Thyroid gland (tissue), 4 donors: ENCODE data around the gene CRK. TPM values are rescaled to one million over a fixed set of nuclear protein-coding genes. Genes with fewer than 3 reads are reported as not detected.

Experiments
- DNase-seq, 2 donors: peaks; one replicate each; pipeline ENCODE4 v3.0.0-alpha.2; 2019
- H3K27ac ChIP-seq, 3 donors: fragments of 200-600 bp; sonication (generic); 1 replicate in 2 of 3; 2 replicates in 1 of 3; pipeline ENCODE4 v1.5.1; 2016 to 2019; ENCODE audit warnings: mild to moderate bottlenecking in 1 of 3, moderate library complexity in 1 of 3
- H3K27me3 ChIP-seq: fragments of 200-600 bp; sonication (generic); one replicate; pipeline ENCODE4 v1.5.1; 2019
- H3K36me3 ChIP-seq, 2 donors: fragments of 200-600 bp; sonication (generic); one replicate each; pipeline ENCODE4 v1.5.1; 2016 to 2019
- H3K4me1 ChIP-seq, 2 donors: fragments of 200-600 bp; sonication (generic); one replicate each; pipeline ENCODE4 v1.5.1; 2017 to 2019
- H3K4me3 ChIP-seq, 3 donors: fragments of 200-600 bp; sonication (generic); replicated peaks in 1 of 3; 1 replicate in 2 of 3; 2 replicates in 1 of 3; pipeline ENCODE4 v1.5.1; 2016; ENCODE audit warnings: mild to moderate bottlenecking in 1 of 3
- H3K9me3 ChIP-seq: fragments of 200-600 bp; sonication (generic); one replicate; pipeline ENCODE4 v1.5.1; 2017
- POLR2A ChIP-seq, 2 donors: fragments of 450-650 bp; IDR thresholded peaks; one replicate each; pipeline ENCODE4 v1.6.1; 2017; ENCODE audit warnings: antibody characterized with exemption in 2 of 2, mild to moderate bottlenecking in 2 of 2, moderate library complexity in 1 of 2
- WGBS, 2 donors: methylation state at CpG; one replicate each; pipeline ENCODE4 v1.1.5; 2017; 5-methylcytosine and 5-hydroxymethylcytosine counted together
- intact Hi-C: fragments of 100-400 bp; cut with DNase I; formaldehyde crosslinking; loops from one replicate; pipeline ENCODE4 v1.15.1; 2023
- total RNA-seq, 4 donors: library from RNA; depleted of rRNA; stranded (reverse); fragments of >200 nt; gene quantifications; one replicate each; pipeline ENCODE4 v1.2.3, GENCODE V29; 2016
- TF ChIP-seq, protein P1 (sequence below), 6 experiments: fragments of 200-600 bp in 3 of 6; fragments of 450-650 bp in 3 of 6; sonication (generic) in 3 of 6; IDR thresholded peaks; one replicate each; pipeline ENCODE4 v1.5.1; 2016 to 2019; ENCODE audit warnings: antibody characterized with exemption in 6 of 6, mild to moderate bottlenecking in 2 of 6, inconsistent platforms in 1 of 6, moderate library complexity in 1 of 6

CRK gene
- total RNA-seq, 4 donors from 2014 or later = 89.6 to 140 (median 98.7) TPM

DNA sequence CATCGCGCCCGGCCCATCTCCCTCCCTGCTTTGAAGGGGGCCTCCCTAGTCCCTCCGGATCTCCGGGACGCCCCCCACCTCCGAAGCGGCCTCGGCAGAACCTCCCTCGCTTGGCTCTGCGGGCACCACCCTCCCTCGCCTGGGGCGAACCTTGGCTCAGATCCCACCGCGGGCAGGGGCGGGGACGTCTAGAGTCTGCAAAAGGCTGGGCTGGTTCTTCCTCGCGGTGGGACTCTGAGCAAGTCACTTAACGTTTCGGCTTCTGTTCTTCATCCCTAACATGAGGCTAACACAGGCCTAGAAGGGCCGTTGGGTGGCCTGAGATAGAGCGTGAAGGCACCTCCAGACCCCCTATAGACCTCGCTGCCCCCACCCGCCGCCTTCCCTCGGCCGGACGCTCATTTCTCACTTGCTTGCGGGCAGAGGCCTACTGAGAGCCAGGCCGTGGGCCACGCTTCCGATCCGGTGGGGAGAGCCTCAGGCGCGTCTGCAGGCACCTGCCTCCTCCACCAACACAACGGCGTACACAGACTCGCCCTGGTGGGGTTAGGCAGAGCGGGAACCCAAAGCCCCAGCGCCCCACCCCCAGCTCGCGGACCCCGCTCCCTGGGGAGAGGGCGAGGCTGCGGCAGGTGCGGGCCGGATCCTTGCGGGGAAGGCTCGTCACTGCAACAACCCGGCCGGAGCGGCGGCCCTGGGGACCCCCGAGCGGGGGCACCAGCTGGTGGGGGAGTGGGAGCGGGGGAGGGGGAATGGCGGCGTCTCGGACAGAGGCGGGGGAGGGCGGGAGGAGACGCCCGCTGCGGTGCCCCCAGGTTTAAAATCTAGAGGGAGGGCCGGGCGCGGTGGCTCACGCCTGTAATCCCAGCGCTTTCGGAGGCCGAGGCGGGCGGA lies 31.0 kb upstream of the CRK start:
- TF ChIP-seq, protein P1, sequence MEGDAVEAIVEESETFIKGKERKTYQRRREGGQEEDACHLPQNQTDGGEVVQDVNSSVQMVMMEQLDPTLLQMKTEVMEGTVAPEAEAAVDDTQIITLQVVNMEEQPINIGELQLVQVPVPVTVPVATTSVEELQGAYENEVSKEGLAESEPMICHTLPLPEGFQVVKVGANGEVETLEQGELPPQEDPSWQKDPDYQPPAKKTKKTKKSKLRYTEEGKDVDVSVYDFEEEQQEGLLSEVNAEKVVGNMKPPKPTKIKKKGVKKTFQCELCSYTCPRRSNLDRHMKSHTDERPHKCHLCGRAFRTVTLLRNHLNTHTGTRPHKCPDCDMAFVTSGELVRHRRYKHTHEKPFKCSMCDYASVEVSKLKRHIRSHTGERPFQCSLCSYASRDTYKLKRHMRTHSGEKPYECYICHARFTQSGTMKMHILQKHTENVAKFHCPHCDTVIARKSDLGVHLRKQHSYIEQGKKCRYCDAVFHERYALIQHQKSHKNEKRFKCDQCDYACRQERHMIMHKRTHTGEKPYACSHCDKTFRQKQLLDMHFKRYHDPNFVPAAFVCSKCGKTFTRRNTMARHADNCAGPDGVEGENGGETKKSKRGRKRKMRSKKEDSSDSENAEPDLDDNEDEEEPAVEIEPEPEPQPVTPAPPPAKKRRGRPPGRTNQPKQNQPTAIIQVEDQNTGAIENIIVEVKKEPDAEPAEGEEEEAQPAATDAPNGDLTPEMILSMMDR (IDR thresholded peaks at IDR 0.05) = no peak
- peak in 1 of 2 donors; percentile 49 for TF ChIP-seq POLR2A (IDR thresholded peaks at IDR 0.05)
- WGBS, 2 donors = 23 to 25% methylated on average over 15 to 51 of the region's 74 CpGs
- H3K36me3 ChIP-seq = peaks cover under 1 to 11% of the 10 kb centered on the region in 2 donors
- H3K27me3 ChIP-seq = no peaks in the 10 kb centered on the region
- peak overlapping the region; percentile 86 to 98 (median 94) for H3K27ac ChIP-seq
- intact Hi-C loops = no loop called here
- peak; percentile 86 to 89 for DNase-seq
- peaks cover 41 to 53% of the 10 kb centered on the region in 2 donors for H3K4me1 ChIP-seq
- peak overlapping the region in 1 of 3 donors; percentile 33 for H3K4me3 ChIP-seq
- no peaks in the 10 kb centered on the region for H3K9me3 ChIP-seq

DNA sequence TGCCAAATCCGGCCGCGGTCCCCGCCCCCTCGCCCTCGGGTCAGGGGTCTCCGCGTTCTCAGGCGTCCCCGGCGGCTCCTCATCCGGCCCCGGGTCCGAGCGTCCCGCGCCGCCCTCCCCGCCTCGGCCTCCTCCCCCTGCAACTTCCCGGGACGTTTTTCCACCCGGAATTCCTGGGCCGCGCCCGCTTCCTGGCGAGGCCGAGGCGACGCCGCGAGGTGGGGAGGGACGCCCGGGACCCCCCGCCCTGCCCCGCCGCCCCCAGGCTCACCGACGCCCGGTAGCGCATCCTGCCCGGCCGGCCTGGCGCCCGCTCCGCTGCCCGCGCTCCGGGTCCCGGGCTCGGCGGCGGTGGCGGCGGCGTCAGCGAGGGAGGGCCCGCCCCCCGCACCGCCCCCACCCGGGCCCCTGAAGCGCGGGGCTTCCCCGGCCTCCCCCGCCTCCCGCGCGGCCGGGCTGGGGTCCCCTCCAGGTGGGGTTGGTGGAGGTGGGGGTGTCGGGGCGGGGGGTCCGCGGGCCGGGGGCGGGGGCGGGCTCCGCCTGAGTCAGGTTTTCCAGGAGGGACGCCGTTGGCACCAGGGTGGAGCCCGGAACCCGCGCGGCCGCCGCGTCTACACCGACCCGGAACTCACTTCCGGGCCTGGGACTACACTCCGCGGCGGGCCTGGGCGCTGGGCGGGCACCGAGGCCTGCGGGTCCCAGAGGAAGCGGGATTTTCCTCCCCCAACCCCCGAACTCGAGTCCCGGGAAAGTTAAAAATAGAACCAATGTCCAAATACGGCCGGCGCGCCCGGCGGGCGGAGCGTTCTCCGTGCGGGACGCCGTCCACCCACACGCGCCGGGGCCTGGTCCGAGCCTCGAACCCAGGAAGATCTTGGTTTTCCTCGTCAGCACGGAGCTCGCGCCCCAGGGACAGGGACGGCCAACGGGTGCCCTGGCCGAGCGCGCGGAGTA lies 29.7 kb upstream of the CRK start:
- Histone ChIP-seq H3K36me3 (peaks cover 14 to 22% of the 10 kb centered on the region in 2 donors), H3K4me1 (peaks cover 34 to 47% of the 10 kb centered on the region in 2 donors), H3K27ac (peak overlapping the region; percentile 86 to 98 (median 94)), H3K4me3 (peak overlapping the region; percentile 44 to 77 (median 54)), H3K9me3 (no peaks in the 10 kb centered on the region), H3K27me3 (no peaks in the 10 kb centered on the region)
- DNase-seq = peak; percentile 61 to 63
- no peak for TF ChIP-seq POLR2A (IDR thresholded peaks at IDR 0.05)
- TF ChIP-seq, protein P1 (IDR thresholded peaks at IDR 0.05) = no peak
- WGBS, 2 donors = 11 to 13% methylated on average over 8 to 24 of the region's 127 CpGs
- intact Hi-C loops = no loop called here

DNA sequence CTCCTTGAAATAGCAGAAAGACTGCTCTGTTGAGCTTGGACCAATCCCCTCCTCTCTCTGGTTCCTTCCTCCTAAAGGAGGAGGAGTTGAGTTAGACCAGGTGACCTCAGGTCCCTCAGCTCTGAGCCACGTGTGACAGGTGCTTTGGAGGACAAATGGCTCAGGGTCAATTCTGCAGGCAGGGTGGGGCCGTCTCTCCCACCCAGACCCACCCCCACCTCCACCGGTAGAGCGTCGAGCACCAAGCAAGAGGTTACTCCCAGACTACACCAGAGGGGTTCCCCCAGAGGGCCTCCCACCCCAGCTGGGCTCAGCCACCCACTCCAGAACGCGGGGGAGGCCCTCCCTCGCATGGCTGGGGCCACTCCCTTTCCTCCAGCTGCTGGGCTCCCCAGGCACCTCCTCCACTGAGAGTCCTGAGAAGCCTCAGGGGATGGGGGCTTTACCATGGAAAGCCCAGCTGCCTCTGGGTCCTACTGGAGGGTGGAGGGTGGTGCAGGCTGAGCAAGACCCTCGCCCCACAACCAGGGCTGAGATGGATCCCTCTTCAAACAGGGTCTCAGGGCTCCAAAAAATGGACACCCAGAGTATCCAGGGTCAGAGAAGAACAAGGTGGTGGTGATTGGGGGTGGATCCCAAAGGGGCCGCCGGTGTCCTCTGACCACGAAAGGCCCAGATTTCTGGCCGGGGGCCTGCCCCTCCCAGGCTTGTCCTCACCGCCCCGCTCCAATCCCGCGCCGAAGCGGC lies 28.8 kb upstream of the CRK start:
- H3K27ac ChIP-seq = peak overlapping the region; percentile 86 to 98 (median 94)
- H3K27me3 ChIP-seq = no peaks in the 10 kb centered on the region
- peak; percentile 79 to 82 for DNase-seq
- H3K36me3 ChIP-seq = peaks cover 19 to 28% of the 10 kb centered on the region in 2 donors
- H3K4me3 ChIP-seq = peak overlapping the region in 2 of 3 donors; percentile 54 to 77
- intact Hi-C loops = no loop called here
- H3K9me3 ChIP-seq = no peaks in the 10 kb centered on the region
- TF ChIP-seq, protein P1 (IDR thresholded peaks at IDR 0.05) = no peak
- peak in 1 of 2 donors; percentile 54 for TF ChIP-seq POLR2A (IDR thresholded peaks at IDR 0.05)
- H3K4me1 ChIP-seq = peaks cover 31 to 39% of the 10 kb centered on the region in 2 donors
- WGBS, 2 donors = 0 to 13% methylated on average over 4 of the region's 19 CpGs

DNA sequence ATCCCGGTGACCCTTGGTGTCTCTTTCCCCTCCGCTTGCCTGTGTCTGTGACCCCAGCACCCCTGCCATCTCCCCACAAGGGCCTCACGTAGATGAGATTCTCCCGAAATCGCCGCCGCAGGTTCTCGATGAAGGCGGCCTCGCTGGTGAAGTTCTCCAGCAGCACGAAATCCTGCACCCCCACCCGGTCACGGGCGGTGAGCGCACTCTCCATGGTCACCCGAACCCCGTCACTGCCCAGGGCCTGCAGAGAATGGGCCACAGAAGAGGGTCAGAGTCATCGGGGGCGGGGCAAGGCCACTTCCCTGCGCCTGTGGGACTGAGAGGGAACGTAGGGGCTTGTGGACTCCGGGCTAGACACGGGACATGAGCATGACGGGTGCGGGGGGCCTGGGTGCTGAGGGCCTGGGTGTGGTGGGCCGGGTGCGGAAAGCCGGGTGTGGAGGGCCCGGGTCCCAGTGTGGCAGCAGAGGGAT lies 28.1 kb upstream of the CRK start:
- no peaks in the 10 kb centered on the region for H3K9me3 ChIP-seq
- intact Hi-C loops = no loop called here
- no peak for DNase-seq
- H3K27ac ChIP-seq = peak overlapping the region in 2 of 3 donors; percentile 48 to 98
- H3K4me1 ChIP-seq = peaks cover 31 to 39% of the 10 kb centered on the region in 2 donors
- H3K36me3 ChIP-seq = peaks cover 19 to 36% of the 10 kb centered on the region in 2 donors
- WGBS, 2 donors = 87 to 94% methylated on average over 29 of the region's 29 CpGs
- peak overlapping the region in 1 of 3 donors; percentile 77 for H3K4me3 ChIP-seq
- H3K27me3 ChIP-seq = no peaks in the 10 kb centered on the region
- TF ChIP-seq, protein P1 (IDR thresholded peaks at IDR 0.05) = no peak
- no peak for TF ChIP-seq POLR2A (IDR thresholded peaks at IDR 0.05)
